Renal pelvis (tissue), 4 donors: Measurements from ENCODE around the gene LRRK1. TPM values are rescaled to one million over a fixed set of nuclear protein-coding genes. Genes with fewer than 3 reads are reported as not detected.

Experiments used
- DNase-seq: peaks from one replicate; pipeline ENCODE4 v3.0.0-alpha.2; 2013
- polyA plus RNA-seq, 3 donors: library from polyadenylated mRNA; unstranded; fragments of 120-200 nt; gene quantifications; one replicate each; pipeline ENCODE4 v1.2.1, GENCODE V29; 2013; ENCODE audit not compliant: insufficient read length in 3 of 3

The LRRK1 gene
- polyA plus RNA-seq, 3 donors: 2.7 to 3.9 (median 3.8) TPM

- DNase-seq: no peak
Measured at GRCh38 chr15:101056366-101057334, 137.5 kb downstream of the LRRK1 start.

GRCh38 chr15:101057841-101058407 lies 138.8 kb downstream of the LRRK1 start:
- DNase-seq: no peak

- DNase-seq: no peak
Measured at GRCh38 chr15:101058735-101059134, 139.6 kb downstream of the LRRK1 start.

GRCh38 chr15:101059381-101060341 lies 140.5 kb downstream of the LRRK1 start:
- no peak for DNase-seq

- no peak for DNase-seq
Measured at GRCh38 chr15:101060576-101061551, 141.7 kb downstream of the LRRK1 start.

- DNase-seq: no peak
Measured at GRCh38 chr15:101062063-101062462, 142.9 kb downstream of the LRRK1 start.

GRCh38 chr15:101062471-101063171 lies 143.5 kb downstream of the LRRK1 start:
- no peak for DNase-seq

GRCh38 chr15:101063212-101063611 lies 144.1 kb downstream of the LRRK1 start:
- DNase-seq: no peak

- DNase-seq: no peak
Measured at GRCh38 chr15:101063891-101064794, 145.0 kb downstream of the LRRK1 start.

GRCh38 chr15:101064795-101065569 lies 145.8 kb downstream of the LRRK1 start:
- DNase-seq: no peak

- no peak for DNase-seq
Measured at GRCh38 chr15:101065570-101066221, 146.5 kb downstream of the LRRK1 start.

- no peak for DNase-seq
Measured at GRCh38 chr15:101066501-101067408, 147.6 kb downstream of the LRRK1 start.

- DNase-seq: no peak
Measured at GRCh38 chr15:101067660-101068522, 148.7 kb downstream of the LRRK1 start.

GRCh38 chr15:101068523-101068960 lies 149.4 kb downstream of the LRRK1 start:
- DNase-seq: no peak

GRCh38 chr15:101068961-101069653 lies 149.9 kb downstream of the LRRK1 start:
- DNase-seq: no peak
